ENCODE measurements around the gene ZNF614.
A peak's percentile ranks its signal among the peaks of the same experiment; 100 is the strongest.
"Not testable (repeated sequence)": the region's sequence is repeated elsewhere in the genome, so short reads cannot be mapped to it uniquely, and the experiment has no call there.

Gene ZNF614

GRCh38 chr19:51986309-51987291 lies 41.6 kb downstream of the ZNF614 start, which contains the start of gene ZNF350:
Gene ZNF350, minus strand, starts transcription at chr19:51986840. Its CDS starts 12,480 bp downstream, at chr19:51974360.
- peak; percentile 88 to 97 (median 95) for DNase-seq

- DNase-seq: no peak
These were observed 44.8 kb downstream of the ZNF614 start for GRCh38 chr19:51983361-51983760.

GRCh38 chr19:51980926-51981325 lies 47.3 kb downstream of the ZNF614 start:
- DNase-seq: not testable (repeated sequence)

GRCh38 chr19:51980116-51980736 lies 48.0 kb downstream of the ZNF614 start:
- DNase-seq: no peak

- no peak for DNase-seq
These were observed 49.3 kb downstream of the ZNF614 start for GRCh38 chr19:51978882-51979281.

- DNase-seq: no peak
These were observed 50.8 kb downstream of the ZNF614 start for GRCh38 chr19:51977346-51977745.

GRCh38 chr19:51976852-51977251 lies 51.3 kb downstream of the ZNF614 start:
- no peak for DNase-seq

GRCh38 chr19:51975787-51976186 lies 52.4 kb downstream of the ZNF614 start:
- not testable (repeated sequence) for DNase-seq

GRCh38 chr19:51971624-51972023 lies 56.6 kb downstream of the ZNF614 start:
- DNase-seq: peak; percentile 2 to 24 (median 13)

GRCh38 chr19:51970718-51971117 lies 57.5 kb downstream of the ZNF614 start:
- no peak for DNase-seq

GRCh38 chr19:51965583-51965982 lies 62.6 kb downstream of the ZNF614 start:
- no peak for DNase-seq

All from NCI-H1417 (cell line).